ENCODE data around the gene IQSEC1.

IQSEC1 gene

DNA sequence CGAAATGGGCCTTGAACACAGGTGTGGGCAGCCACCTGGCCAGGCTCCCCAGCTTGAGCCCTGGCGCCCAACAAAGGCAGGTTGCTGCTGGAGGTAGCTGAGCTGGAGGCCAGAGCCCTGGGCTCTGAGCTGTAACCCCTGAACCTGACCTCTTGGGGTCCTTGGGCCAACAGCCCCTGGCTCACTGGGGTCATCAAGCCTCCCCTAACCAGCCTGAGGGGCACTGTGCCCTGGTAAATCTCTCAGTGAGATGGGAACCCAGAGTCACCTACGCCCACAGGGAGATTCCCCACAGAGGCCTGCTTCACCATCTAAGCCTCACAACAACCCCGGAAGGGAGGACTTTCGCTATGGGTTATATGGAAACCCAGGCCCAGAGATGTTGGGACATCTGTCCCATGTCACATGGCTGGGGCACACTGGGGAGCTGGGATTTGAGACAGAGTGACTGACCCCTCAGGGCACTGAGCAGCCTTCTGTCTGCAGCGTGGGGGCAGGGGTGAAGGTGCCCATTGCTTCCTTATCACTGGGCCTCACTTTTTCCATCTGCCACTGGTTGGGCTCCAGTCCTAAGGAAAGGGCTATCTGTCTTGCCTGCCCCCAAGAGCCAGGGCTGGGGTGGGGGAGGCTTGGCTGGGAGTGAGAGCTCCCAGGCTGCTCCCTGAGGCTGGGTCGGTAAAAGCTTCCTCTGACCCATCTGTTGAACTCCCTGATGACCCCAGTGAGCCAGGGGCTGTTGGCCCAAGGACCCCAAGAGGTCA is 59.1 kb downstream of the IQSEC1 start:
- no peak for DNase-seq

- no peak for DNase-seq
Observed at GRCh38 chr3:13013566-13013965, 59.7 kb downstream of the IQSEC1 start.

DNA sequence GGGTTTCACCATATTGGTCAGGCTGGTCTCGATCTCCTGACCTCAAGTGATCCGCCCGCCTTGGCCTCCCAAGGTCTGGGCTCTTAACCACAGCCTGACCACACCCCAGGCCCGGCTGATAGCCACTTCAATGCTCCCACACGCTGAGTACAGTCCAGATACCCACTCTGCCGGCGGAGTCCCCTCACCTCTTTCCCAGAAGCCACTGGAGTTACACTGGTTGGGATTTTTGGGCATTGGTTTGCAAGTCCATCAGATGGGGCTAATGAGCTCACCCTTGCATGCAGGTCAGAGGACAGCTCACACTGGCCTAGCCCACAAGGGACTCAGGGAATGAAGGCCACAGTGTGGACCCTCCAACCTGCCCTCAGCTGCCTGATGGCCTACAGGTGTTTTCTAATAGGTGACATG is 60.1 kb downstream of the IQSEC1 start:
- DNase-seq, result no peak

DNA sequence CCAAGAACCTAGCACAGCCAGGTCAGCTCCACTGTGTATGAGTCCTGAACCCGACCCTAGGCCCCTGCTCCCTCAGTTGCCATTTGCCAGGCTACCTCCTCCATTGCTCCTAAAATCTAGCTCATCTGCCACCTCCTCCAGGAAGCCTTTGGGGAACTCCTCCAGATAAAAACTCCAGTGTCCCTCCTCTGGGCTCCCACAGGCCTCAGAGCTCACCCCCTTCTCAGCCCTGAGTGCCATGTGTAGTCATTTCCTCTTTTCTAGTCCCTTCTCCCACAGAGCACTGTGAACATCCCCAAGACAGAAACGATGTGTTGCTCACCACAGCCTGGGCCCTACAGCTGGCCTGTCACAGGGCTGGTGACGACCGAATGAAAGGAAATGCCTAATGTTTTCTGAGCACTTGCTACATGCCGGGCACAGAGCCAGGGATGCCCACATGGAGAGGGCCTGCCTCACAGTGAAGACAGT is 61.0 kb downstream of the IQSEC1 start:
- DNase-seq, result peak; percentile 35

DNA sequence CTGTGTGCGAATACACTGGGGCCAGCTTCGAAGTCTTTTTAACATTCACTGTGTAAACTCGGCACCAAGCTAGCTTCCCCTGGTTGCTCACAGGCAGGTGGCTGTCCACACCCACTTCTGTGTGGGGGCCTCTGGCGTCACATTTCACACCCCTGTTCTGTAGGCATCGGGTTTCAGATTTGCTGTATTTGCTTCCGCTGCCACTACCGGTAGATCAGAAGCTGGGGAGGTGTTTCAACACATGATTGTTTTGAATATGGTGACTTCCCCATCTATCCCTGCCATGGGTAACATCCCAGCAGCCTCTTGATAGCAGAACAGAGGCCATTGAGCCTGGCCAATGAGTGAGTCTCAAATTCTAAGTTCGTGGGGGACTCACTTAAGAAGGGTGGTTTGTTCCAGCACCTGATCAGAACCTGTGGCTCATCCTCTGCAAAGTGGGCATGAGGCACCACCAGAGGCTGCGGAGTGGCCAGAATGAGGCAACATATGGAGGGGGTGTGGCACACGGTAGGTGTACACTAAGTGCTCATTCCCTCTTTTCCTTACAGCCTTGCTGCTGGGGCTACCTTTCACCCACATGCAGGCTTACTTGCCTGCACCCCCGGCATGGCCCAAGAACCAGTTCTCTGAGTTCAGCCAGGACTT is 61.5 kb downstream of the IQSEC1 start:
- DNase-seq, result peak; percentile 77

GRCh38 chr3:13010780-13011572 is 62.3 kb downstream of the IQSEC1 start:
- DNase-seq, result no peak

GRCh38 chr3:13009946-13010315 is 63.3 kb downstream of the IQSEC1 start:
- no peak for DNase-seq

- DNase-seq, result peak; percentile 59
Observed at GRCh38 chr3:13009132-13009945, 63.9 kb downstream of the IQSEC1 start.

- DNase-seq, result no peak
Observed at GRCh38 chr3:13008155-13008995, 64.9 kb downstream of the IQSEC1 start.

- no peak for DNase-seq
Observed at GRCh38 chr3:13007251-13007941, 65.8 kb downstream of the IQSEC1 start.

GRCh38 chr3:13006216-13006990 is 66.8 kb downstream of the IQSEC1 start:
- no peak for DNase-seq

DNA sequence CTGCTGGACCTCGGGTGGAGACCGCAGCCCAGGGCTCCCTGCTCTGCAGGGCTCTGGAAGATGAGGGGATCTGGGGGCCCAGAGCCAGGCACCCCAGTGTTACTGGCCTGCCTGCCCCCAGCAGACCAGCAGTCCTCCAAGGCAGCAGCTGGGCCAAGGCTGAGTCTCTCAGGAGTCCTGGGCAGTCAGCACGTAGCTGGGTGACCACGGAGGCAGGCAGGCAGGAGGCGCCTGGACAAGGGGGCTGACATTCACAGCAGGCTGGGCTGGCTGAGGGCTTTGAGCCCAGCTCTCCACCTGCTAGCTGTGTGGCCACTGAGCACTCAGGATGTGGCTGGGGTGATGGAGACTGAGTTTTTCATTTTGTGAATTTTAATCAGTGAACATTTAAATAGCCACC is 67.9 kb downstream of the IQSEC1 start:
- no peak for DNase-seq

DNA sequence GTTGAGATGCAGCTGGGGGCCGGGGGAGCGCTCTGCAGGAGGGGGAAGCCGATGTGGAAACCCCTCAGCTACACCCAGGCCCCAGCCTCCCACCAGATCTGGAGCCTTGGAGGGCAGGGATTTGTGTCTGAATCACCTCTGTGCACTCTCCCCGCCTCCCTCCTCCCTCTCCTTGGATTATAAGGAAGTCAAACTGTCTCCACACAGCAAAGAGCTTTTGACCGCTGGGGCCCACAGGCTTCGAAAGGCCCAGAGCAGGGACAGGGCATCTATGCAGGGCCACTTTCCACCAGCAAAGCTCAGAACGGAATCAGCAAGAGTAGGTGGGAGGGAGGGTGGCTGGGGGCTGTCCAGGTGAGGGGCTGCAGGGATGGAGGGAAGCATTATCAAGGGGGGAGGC is 68.9 kb downstream of the IQSEC1 start:
- DNase-seq, result no peak

- no peak for DNase-seq
Observed at GRCh38 chr3:13003608-13004007, 69.6 kb downstream of the IQSEC1 start.

DNA sequence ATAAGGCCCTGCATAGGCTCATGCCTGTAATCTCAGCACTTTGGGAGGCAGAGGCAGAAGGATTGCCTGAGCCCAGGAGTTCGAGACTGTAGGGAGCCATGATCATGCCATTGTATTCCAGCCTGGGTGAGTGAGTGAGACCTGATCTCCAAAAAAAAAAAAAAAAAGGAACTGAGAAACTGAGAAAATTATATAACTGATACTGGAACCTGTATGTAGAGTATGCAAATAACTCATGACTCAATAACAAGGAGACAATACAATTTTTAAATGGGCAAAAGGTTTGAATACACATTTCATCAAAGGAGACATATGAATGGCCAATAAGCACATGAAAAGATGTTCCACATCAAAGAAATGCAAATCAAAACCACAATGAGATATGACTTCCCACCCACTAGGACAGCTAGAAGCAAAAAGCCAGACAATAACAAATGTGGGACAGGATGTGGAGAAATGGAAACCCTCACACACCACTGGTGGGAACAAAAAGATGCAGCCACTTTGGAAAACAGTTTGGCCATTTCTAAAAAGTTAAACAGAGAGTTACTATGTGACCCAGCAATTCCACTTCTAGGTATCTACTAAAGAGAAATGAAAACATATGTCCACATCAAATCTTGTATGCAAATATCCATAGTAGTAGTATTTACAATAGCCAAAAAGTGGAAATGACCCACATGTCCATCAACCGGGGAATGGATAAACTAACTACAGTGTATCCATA is 70.7 kb downstream of the IQSEC1 start:
- no peak for DNase-seq

DNA sequence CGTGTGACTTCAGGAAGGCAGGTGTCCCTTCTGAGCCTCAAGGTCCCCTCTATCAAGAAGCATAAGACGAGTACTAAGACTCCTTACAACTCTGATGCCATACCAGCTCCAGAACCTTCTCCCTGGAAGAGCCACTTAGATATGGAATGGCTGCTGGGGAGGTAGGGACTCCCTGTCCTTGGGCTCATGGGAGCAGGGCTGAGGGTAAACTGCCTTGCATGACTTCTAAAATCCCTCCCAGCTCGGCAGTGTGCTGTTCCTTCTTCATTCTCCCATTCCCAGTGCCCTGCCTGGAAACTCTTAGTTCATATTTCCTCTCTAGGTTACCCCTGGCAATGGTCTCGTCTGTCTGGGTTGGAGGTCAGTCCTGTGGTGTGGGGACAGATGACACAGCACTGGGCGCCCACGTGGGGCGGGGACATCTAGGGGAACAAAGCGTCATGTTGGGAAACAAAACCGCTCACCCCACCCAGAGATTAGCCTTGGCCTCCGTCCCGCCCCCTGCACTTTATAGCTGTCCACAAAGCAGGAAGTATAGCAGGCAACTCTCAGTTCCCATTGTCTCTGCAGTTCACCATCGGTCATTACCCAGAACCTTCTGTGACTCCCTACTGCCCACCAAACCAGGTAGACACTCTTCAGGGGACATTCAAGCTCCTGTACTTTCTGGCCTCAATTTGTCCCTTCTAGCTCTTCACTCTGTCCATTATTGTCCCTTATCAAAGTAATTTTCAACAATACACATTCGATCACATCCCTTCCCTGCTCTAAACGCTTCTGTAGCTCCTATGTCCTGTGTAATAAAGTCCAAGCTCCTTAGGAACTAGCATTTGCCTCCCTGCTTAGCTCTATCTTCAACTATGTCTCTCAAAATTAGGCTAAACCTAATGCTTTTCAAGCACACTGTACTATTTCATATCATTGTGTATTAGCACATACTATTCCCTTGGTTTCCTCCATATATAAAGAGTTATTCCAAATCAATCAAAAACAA is 73.8 kb downstream of the IQSEC1 start:
- DNase-seq, result no peak

DNA sequence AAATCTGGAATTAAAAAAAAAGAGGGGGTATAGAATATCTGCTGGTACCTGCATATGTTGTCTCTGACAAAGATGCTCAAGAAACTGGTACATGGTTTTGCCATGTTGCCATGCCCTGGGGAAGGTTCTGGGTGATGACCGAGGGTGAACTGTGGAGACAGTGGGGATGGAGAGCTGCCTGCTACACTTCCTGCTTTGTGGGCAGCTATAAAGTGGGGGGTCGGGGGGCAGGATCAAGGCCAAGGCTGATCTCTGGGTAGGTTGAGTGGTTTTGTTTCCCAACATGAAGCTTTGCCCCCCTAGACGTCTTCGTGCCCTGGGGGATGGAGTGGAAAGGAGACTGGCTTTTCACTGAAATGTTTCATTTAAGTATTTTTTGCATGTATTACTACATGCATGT is 74.6 kb downstream of the IQSEC1 start:
- DNase-seq, result no peak

GRCh38 chr3:12997387-12997786 is 75.8 kb downstream of the IQSEC1 start:
- DNase-seq, result no peak

- DNase-seq, result no peak
Observed at GRCh38 chr3:12996181-12996506, 77.1 kb downstream of the IQSEC1 start.

Measured in activated effector memory CD4-positive, alpha-beta T cell treated with Interleukin-2 at 50 U/mL for 16 hours (primary cell).